Measurements from ENCODE around the gene YPEL4. TPM values are rescaled to one million over a fixed set of nuclear protein-coding genes. Genes with fewer than 3 reads are reported as not detected.

The YPEL4 gene
- polyA plus RNA-seq, 1 of the 3 experiments (the other 2 are of a cell fraction) = 2.3 TPM

DNA sequence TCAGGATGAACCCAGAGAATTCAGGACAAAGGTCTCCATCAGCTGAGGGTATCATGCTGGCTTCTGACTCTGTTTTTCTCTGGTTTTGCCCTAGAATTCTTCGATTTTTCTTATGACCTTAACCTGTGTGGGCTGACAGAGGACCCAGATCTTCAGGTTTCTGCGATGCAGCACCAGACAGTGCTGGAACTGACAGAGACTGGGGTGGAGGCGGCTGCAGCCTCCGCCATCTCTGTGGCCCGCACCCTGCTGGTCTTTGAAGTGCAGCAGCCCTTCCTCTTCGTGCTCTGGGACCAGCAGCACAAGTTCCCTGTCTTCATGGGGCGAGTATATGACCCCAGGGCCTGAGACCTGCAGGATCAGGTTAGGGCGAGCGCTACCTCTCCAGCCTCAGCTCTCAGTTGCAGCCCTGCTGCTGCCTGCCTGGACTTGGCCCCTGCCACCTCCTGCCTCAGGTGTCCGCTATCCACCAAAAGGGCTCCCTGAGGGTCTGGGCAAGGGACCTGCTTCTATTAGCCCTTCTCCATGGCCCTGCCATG lies 35.4 kb downstream of the YPEL4 start:
- no peaks in the 10 kb centered on the region for H3F3A ChIP-seq (replicated peaks; ENCODE audit: insufficient read depth)
- no peaks in the 10 kb centered on the region for H3K9me2 ChIP-seq
- ChIA-PET CTCF (interaction anchor here (0.9 to 2.1 kb wide), 2 partner anchors 32 to 46 kb away, joined by 3 to 10 read pairs; partner anchors contain the start of gene UBE2L6), POLR2A (no interaction called here)
- H3K4me1 ChIP-seq (ENCODE audit: control insufficient read depth in 1 of 2, insufficient read depth in 2 of 2, low read depth in 1 of 2, low read length in 1 of 2) = no peaks in the 10 kb centered on the region
- no peaks in the 10 kb centered on the region for H3K9me3 ChIP-seq
- no peak for TF ChIP-seq NFIC (IDR thresholded peaks at IDR 0.05; ENCODE audit: borderline replicate concordance)
- TF ChIP-seq GABPA (IDR thresholded peaks at IDR 0.05; ENCODE audit: low read depth) = no peak
- TF ChIP-seq USF1 (IDR thresholded peaks at IDR 0.05; ENCODE audit: borderline replicate concordance, low read depth) = no peak
- TF ChIP-seq FOSL2 (IDR thresholded peaks at IDR 0.05; ENCODE audit: borderline replicate concordance, low read depth) = no peak
- no peak for TF ChIP-seq MAX (IDR thresholded peaks at IDR 0.05; ENCODE audit: low read depth)
- no peak for TF ChIP-seq CTCF (IDR thresholded peaks at IDR 0.05)
- no peak for TF ChIP-seq POLR2AphosphoS5 (IDR thresholded peaks at IDR 0.05; ENCODE audit: low read depth, low read length)
- TF ChIP-seq RXRA (IDR thresholded peaks at IDR 0.05; ENCODE audit: borderline replicate concordance, low read depth) = no peak
- TF ChIP-seq GATA2 (CRISPR knock-in tag; IDR thresholded peaks at IDR 0.05) = no peak
- TF ChIP-seq, protein P1, sequence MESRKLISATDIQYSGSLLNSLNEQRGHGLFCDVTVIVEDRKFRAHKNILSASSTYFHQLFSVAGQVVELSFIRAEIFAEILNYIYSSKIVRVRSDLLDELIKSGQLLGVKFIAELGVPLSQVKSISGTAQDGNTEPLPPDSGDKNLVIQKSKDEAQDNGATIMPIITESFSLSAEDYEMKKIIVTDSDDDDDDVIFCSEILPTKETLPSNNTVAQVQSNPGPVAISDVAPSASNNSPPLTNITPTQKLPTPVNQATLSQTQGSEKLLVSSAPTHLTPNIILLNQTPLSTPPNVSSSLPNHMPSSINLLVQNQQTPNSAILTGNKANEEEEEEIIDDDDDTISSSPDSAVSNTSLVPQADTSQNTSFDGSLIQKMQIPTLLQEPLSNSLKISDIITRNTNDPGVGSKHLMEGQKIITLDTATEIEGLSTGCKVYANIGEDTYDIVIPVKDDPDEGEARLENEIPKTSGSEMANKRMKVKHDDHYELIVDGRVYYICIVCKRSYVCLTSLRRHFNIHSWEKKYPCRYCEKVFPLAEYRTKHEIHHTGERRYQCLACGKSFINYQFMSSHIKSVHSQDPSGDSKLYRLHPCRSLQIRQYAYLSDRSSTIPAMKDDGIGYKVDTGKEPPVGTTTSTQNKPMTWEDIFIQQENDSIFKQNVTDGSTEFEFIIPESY (IDR thresholded peaks at IDR 0.05; ENCODE audit: borderline replicate concordance, low read depth) = no peak
- TF ChIP-seq NRF1 (IDR thresholded peaks at IDR 0.05; ENCODE audit: low read depth, low read length) = no peak
- no peak for DNase-seq
- no peak overlapping the region for H3K9ac ChIP-seq
- WGBS (ENCODE audit: low lambda C conversion rate) = 60% methylated on average over 8 of the region's 10 CpGs
- no peaks in the 10 kb centered on the region for H3K36me3 ChIP-seq (replicated peaks in 1 of 2; ENCODE audit: control insufficient read depth in 1 of 2, insufficient read depth in 2 of 2, low read length in 1 of 2)
- H3K4me3 ChIP-seq (ENCODE audit: low read depth in 2 of 2, low read length in 1 of 2) = no peak overlapping the region
- no peak overlapping the region for H3K27ac ChIP-seq (ENCODE audit: low read depth in 2 of 2, low read length in 1 of 2)
- H2AFZ ChIP-seq (ENCODE audit: low read depth) = no peak overlapping the region
- H4K20me1 ChIP-seq (ENCODE audit: insufficient read depth) = no peaks in the 10 kb centered on the region
- no peak overlapping the region for H3K4me2 ChIP-seq
- H3K27me3 ChIP-seq (ENCODE audit: insufficient read depth) = peaks cover 29% of the 10 kb centered on the region
- H3K79me2 ChIP-seq (ENCODE audit: insufficient read depth) = no peaks in the 10 kb centered on the region

GRCh38 chr11:57610170-57610569 lies 39.5 kb downstream of the YPEL4 start:
- Histone ChIP-seq H3K27me3 (ENCODE audit: insufficient read depth) (peaks cover 14% of the 10 kb centered on the region), H3K4me1 (ENCODE audit: control insufficient read depth in 1 of 2, insufficient read depth in 2 of 2, low read depth in 1 of 2, low read length in 1 of 2) (no peaks in the 10 kb centered on the region), H3K9me2 (no peaks in the 10 kb centered on the region), H3K36me3 (replicated peaks in 1 of 2; ENCODE audit: control insufficient read depth in 1 of 2, insufficient read depth in 2 of 2, low read length in 1 of 2) (no peaks in the 10 kb centered on the region), H3K4me3 (ENCODE audit: low read depth in 2 of 2, low read length in 1 of 2) (no peak overlapping the region), H3F3A (replicated peaks; ENCODE audit: insufficient read depth) (no peaks in the 10 kb centered on the region), H4K20me1 (ENCODE audit: insufficient read depth) (no peaks in the 10 kb centered on the region), H3K4me2 (no peak overlapping the region), H3K27ac (ENCODE audit: low read depth in 2 of 2, low read length in 1 of 2) (no peak overlapping the region), H2AFZ (ENCODE audit: low read depth) (no peak overlapping the region), H3K79me2 (ENCODE audit: insufficient read depth) (no peaks in the 10 kb centered on the region), H3K9ac (no peak overlapping the region), H3K9me3 (no peaks in the 10 kb centered on the region)
- ChIA-PET POLR2A (no interaction called here), CTCF (interaction anchor here (1.1 to 1.6 kb wide), 2 partner anchors 34 to 42 kb away, joined by 3 to 9 read pairs; partner anchors contain the start of gene UBE2L6)
- TF ChIP-seq MAX (IDR thresholded peaks at IDR 0.05; ENCODE audit: low read depth) (no peak), REST (IDR thresholded peaks at IDR 0.05; ENCODE audit: low read depth, low read length) (no peak), TEAD4 (IDR thresholded peaks at IDR 0.05; ENCODE audit: borderline replicate concordance, insufficient read depth) (no peak), YY1 (IDR thresholded peaks at IDR 0.05; ENCODE audit: low read depth) (no peak), POLR2AphosphoS5 (IDR thresholded peaks at IDR 0.05; ENCODE audit: low read depth, low read length) (no peak), RXRA (IDR thresholded peaks at IDR 0.05; ENCODE audit: borderline replicate concordance, low read depth) (no peak)
- DNase-seq = no peak
- 63% methylated on average over 4 of the region's 4 CpGs for WGBS (ENCODE audit: low lambda C conversion rate)
